GM19468 (cell line): ENCODE data around the gene PRR32.
"Not testable (repeated sequence)": the region's sequence is repeated elsewhere in the genome, so short reads cannot be mapped to it uniquely, and the experiment has no call there.

ENCODE experiments used
- ATAC-seq: cut with Tn5 transposase; IDR thresholded peaks from one replicate; pipeline ENCODE4 v1.9.1; 2021; ENCODE audit warnings: mild to moderate bottlenecking, moderate library complexity, moderate number of reproducible peaks; ENCODE audit not compliant: unreplicated experiment; ENCODE audit errors: extremely low read depth

Gene PRR32, protein sequence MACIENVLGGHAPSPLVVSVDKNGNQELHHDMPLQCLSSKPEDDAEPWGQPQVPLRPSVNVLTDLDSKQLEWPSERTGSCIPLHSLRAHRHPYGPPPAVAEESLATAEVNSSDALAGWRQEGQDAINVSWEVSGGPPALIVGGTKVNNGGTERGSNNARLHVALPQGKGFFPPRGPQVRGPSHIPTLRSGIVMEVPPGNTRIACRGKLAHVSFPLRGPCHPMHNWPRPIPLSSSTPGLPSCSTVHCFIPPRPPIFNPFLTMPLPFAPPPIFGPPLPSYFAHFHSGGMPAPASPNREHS

DNA sequence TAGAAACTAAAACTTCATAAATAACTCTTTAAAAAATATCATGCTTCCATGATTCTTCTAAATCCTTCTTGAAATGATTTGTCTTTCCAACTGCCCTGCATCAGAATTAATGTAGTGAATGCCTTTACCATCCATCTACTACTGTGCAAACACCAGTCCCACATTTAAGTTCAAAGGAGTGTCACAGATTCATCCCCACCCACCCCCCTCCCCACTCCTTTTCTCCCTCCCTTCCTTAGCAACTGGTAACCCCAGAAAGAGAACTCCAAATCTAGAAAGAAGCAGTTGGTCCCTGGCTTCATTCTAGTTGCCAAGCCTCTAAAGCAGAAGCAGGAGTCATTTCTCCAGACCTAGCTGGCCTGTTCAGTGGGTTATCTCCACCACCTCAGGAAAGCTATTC, at the start of gene PRR32:
Gene PRR32 (plus strand): TSS at position 301 of the 400 bp plus-strand sequence. CDS start 115 bp downstream, outside the sequence.
- ATAC-seq, result no peak

DNA sequence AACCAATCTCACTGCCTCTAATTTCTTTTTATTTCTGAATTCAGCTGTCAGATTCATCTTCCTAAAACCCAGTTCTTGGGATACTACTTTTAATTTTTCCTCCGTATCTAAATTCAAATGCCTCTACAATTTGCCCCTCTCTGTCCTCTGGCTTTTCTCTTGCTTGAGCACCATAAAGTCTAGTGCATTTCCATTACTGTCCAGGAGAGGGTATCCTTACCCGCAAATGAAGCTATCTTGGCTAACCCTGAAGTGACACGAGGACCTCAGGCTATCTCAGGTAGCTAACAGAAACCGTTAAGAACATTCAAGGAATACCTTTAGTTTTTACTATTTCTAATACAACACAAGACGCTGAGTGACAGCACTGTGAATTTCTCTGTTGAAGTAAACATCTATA, 49.4 kb upstream of the PRR32 start:
- ATAC-seq, result peak; percentile 54

GRCh38 chrX:126785539-126785938, 34.0 kb upstream of the PRR32 start:
- no peak for ATAC-seq

DNA sequence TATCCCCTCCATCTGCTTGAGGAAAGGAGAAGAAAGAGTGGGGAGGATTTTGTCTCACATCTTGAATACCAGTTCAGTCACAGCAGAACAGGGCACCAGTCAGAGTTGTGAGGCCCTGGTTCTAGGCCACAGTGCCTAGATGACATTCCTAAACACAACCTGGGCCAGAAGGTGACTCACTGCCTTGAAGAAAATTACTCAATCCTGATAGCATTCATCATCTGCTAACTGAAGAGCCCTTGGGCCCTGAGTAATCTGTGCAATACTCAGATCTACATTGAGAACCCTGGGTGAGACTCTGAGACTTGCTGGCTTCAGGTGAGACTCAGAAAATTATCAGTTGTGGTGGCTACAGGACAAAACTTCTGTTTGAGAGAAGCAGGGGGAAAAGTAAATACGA, 20.5 kb upstream of the PRR32 start:
- no peak for ATAC-seq

GRCh38 chrX:126806784-126807183, 12.7 kb upstream of the PRR32 start:
- ATAC-seq, result not testable (repeated sequence)

DNA sequence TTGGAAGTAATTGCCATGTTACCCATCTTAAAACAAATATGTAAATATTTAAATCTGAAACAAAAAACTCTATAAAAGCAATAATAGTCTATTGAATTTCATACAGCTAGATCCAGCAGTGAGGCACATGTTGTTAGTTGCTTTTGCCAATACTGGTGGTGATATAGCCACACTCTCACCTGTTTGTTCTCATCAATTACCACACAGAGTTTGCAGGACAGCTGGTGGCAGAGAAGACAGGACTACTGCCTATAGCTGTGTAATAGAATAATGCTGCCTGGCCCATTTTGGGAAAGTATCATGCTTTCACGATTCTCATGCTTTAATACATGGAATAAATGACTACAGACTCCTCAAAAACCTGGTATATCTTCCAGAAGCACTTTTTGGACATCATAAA, 3.7 kb upstream of the PRR32 start:
- no peak for ATAC-seq

DNA sequence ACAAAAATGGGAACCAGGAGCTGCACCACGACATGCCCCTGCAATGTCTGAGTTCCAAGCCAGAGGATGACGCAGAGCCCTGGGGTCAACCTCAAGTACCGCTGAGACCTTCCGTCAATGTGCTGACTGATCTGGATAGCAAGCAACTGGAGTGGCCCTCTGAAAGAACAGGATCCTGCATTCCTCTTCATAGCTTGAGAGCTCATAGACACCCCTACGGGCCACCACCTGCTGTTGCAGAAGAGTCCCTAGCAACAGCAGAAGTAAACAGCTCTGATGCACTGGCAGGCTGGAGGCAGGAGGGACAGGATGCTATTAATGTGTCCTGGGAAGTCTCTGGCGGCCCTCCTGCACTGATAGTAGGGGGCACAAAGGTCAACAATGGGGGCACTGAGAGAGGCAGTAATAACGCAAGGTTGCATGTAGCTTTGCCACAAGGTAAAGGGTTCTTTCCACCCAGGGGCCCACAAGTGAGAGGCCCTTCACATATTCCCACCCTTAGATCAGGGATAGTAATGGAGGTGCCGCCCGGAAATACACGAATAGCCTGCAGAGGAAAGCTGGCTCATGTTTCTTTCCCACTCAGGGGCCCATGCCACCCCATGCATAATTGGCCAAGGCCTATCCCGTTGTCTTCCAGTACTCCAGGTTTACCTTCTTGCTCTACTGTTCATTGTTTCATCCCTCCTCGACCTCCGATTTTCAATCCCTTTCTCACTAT, 1.3 kb downstream of the PRR32 start:
- no peak for ATAC-seq

- ATAC-seq, result no peak
Measured at GRCh38 chrX:126824338-126825007, 4.9 kb downstream of the PRR32 start.

DNA sequence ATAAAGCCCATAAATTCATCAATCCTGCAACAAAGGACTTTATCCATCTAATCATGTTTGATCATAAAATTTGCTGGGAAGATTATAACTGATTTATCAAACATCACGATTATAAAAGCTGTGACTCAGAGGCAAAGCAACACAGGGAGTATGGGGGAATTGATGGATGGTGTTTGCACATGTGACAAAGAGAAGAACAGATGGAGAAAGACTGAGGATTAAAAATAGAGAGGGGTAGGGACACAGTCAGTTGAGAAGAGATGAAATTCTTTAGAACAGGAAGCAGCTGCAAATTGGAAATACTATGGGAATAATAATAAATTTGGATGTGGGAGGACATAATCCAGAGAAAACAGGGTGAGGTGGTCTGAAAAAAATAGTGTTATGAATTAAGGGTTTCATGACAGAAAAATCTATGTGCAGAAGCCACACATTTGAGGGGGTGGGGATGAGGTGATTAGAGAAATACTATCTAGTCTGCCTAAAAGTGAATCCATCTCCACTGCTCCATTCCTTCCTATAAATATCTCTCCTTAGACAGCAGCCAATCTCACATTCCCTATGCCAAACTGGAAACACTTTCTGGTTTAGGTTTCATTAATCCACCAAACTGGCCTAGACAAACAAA, 6.2 kb downstream of the PRR32 start:
- ATAC-seq, result no peak

DNA sequence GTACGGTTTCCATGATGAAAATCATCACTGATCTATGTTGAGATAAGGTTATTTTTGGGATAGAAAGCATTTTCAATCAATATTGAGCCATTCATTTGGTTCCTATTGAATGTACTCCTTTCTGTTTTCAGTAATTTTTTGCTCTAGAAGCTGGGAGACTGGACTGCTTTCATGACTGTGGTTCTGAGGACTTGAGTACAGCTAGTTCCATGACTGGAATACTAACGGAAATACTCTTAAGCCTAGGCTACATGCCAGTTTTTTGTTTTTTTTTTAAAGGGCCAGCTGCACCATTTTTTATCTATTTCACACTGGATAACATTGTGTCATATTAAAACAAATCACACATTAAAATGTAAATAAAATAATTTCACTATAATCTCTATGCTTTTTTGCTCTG, 16.7 kb downstream of the PRR32 start:
- ATAC-seq, result no peak

- no peak for ATAC-seq
Measured at GRCh38 chrX:126847143-126847542, 27.6 kb downstream of the PRR32 start.

- no peak for ATAC-seq
Measured at GRCh38 chrX:126855839-126856524, 36.5 kb downstream of the PRR32 start.
